ENCODE results near the gene KCTD18. TPM values are rescaled to one million over a fixed set of nuclear protein-coding genes. Genes with fewer than 3 reads are reported as not detected.
A peak's percentile ranks its signal among the peaks of the same experiment; 100 is the strongest.

Gene KCTD18
- total and polyA plus RNA-seq, 5 donors: 6.7 to 13.4 (median 11.7) TPM

DNA sequence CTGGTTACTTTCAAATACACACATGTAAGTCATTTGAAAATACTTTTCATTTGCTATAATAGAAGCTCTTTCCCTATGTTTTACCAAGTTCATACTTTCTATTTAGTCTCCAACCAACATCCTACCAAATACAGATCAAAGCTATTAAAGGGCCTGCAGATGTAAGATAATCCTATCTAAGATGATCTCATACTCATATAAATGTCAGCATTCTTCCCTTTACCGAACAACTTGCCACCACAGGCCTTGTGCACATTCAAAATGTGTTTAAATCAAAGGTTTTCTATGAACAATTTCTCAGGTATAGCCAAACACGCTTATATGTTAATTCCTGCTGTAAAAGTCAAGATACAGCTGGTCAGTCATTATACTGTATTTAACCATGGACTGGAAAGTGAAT is 23.3 kb downstream of the KCTD18 start:
- Histone ChIP-seq H3K4me3 (ENCODE audit: low read length) (no peak overlapping the region), H3K9me3 (ENCODE audit: control insufficient read depth, low read length) (no peaks in the 10 kb centered on the region), H3K27me3 (ENCODE audit: control insufficient read depth, insufficient read depth) (no peaks in the 10 kb centered on the region), H3K27ac (ENCODE audit: low read length) (no peak overlapping the region), H3K4me1 (ENCODE audit: control insufficient read depth, insufficient read depth, low read length) (no peaks in the 10 kb centered on the region)
- DNase-seq: no peak
- 64% methylated on average over 2 of the region's 2 CpGs for WGBS
- ATAC-seq: no peak
- intact Hi-C loops (cut with DNase I): loop anchor here in 1 of 4 donors (10.0 kb wide), 1 partner anchor 182 kb away; the partner anchor contains the start of gene SPATS2L

DNA sequence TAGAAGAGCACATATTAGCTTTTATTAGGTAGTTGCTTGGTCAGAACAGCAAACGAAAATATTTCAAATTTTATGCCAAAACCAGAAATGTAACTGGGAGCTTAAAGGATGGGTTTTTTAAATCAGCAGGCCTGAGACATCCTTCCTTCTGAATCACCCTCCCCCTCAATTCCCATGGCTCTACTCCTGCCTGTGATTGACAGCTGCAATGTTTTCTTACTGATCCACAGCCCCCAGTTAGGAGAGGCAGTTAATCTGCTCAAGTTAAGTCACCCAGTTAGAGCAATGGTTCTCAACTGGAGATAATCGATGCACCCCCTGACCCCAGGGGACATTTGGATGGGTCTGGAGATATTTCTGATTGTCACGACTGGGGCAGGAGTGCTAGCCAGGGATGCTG is 24.9 kb downstream of the KCTD18 start:
- no peak for ATAC-seq
- Histone ChIP-seq H3K9me3 (ENCODE audit: control insufficient read depth, low read length) (no peaks in the 10 kb centered on the region), H3K4me3 (ENCODE audit: low read length) (no peak overlapping the region), H3K27ac (ENCODE audit: low read length) (no peak overlapping the region), H3K4me1 (ENCODE audit: control insufficient read depth, insufficient read depth, low read length) (no peaks in the 10 kb centered on the region), H3K27me3 (ENCODE audit: control insufficient read depth, insufficient read depth) (no peaks in the 10 kb centered on the region)
- WGBS: 62% methylated on average over 3 of the region's 3 CpGs
- intact Hi-C loops (cut with DNase I): loop anchor here in 1 of 4 donors (5.0 to 10.0 kb wide), 2 partner anchors 180 to 503 kb away; partner anchors contain the start of gene SPATS2L
- no peak for DNase-seq

DNA sequence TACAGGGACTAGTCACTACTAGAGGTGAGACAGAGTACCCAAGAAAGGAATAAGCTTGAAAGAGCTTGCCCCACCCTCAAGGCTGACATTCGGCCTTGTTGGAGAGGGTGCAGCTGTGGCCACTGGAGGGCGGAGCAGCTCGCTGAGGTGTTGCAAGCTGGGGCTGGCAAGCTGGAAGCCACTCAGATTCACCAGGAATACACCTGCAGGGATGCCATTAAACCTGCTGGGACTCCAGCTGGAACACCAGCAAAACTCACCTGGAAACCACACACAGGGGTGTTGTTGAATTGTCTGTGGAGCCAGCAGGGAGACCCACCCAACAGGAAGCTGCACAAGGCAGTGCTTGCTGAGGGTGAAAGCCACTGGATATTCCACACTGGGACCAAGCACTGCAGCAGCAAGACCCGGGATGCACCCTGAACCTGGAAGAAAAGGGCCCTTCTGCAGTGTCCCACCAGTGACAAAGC is 26.1 kb downstream of the KCTD18 start:
- Histone ChIP-seq H3K27me3 (ENCODE audit: control insufficient read depth, insufficient read depth) (no peaks in the 10 kb centered on the region), H3K4me3 (ENCODE audit: low read length) (no peak overlapping the region), H3K4me1 (ENCODE audit: control insufficient read depth, insufficient read depth, low read length) (no peaks in the 10 kb centered on the region), H3K9me3 (ENCODE audit: control insufficient read depth, low read length) (no peaks in the 10 kb centered on the region), H3K27ac (ENCODE audit: low read length) (no peak overlapping the region)
- ATAC-seq: peak; percentile 27 to 55
- intact Hi-C loops (cut with DNase I): loop anchor here in 1 of 4 donors (5.0 to 10.0 kb wide), 2 partner anchors 179 to 501 kb away; partner anchors contain the start of gene SPATS2L
- DNase-seq: no peak
- WGBS: 54% methylated on average over 4 of the region's 4 CpGs

DNA sequence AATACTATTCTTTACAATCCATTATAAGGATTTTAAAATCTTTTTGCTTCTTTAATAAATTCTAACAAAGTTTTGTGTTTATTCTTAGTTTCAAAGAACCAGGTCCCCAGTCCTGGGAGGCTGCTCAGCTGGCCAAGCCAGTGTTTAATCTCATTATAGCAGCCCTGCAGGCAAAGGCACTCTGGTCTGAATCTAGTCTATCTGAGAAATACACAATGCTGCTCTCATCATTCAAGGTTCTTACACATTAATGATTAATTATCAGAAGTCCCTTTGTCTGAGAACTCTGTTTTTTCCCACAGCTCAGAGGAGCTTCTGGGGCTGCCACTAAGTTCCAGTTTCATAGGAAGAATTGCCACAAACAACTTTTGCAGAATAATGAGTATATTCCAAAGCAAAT is 27.7 kb downstream of the KCTD18 start:
- Histone ChIP-seq H3K4me1 (ENCODE audit: control insufficient read depth, insufficient read depth, low read length) (no peaks in the 10 kb centered on the region), H3K27me3 (ENCODE audit: control insufficient read depth, insufficient read depth) (no peaks in the 10 kb centered on the region), H3K9me3 (ENCODE audit: control insufficient read depth, low read length) (no peaks in the 10 kb centered on the region), H3K27ac (ENCODE audit: low read length) (no peak overlapping the region), H3K4me3 (ENCODE audit: low read length) (no peak overlapping the region)
- no peak for ATAC-seq
- no peak for DNase-seq
- intact Hi-C loops (cut with DNase I): loop anchor here in 1 of 4 donors (5.0 to 10.0 kb wide), 2 partner anchors 177 to 500 kb away; partner anchors contain the start of gene SPATS2L

DNA sequence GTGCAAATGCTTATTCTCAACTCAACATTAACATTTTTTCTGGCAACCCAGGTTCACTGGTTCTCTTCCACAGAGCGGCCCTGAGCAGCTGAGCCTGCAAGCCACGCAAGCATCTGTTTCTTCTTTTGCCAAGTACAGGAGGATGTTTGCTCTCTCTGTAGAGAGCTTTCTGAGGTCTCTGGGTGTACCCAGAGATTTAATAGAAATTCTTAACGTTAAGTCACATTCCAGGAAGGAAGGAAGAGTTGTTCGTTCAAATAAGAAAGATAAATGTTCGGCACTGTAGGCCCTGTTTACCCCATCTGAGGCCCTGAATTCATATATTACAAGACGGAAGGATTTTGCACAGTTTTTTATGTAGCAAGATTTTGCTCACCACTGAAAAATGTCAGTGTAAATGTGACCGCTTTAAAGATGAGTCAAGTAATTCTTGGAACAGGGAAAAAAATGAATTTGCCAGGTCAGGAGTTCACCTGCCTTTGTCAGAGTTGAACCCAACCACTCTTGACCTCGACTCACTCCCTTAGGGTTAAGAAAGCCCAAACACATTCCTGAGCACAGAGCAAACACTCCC is 30.1 kb downstream of the KCTD18 start:
- H3K4me3 ChIP-seq (ENCODE audit: low read length): no peak overlapping the region
- no peak for DNase-seq
- no peaks in the 10 kb centered on the region for H3K4me1 ChIP-seq (ENCODE audit: control insufficient read depth, insufficient read depth, low read length)
- no peak for ATAC-seq
- no peaks in the 10 kb centered on the region for H3K27me3 ChIP-seq (ENCODE audit: control insufficient read depth, insufficient read depth)
- H3K27ac ChIP-seq (ENCODE audit: low read length): no peak overlapping the region
- intact Hi-C loops (cut with DNase I): loop anchor here (2.0 to 10.0 kb wide), 5 partner anchors 165 to 502 kb away; partner anchors contain the start of gene SPATS2L (in 3 of the 4)
- H3K9me3 ChIP-seq (ENCODE audit: control insufficient read depth, low read length): no peaks in the 10 kb centered on the region
- WGBS: 65% methylated on average over 8 of the region's 8 CpGs

DNA sequence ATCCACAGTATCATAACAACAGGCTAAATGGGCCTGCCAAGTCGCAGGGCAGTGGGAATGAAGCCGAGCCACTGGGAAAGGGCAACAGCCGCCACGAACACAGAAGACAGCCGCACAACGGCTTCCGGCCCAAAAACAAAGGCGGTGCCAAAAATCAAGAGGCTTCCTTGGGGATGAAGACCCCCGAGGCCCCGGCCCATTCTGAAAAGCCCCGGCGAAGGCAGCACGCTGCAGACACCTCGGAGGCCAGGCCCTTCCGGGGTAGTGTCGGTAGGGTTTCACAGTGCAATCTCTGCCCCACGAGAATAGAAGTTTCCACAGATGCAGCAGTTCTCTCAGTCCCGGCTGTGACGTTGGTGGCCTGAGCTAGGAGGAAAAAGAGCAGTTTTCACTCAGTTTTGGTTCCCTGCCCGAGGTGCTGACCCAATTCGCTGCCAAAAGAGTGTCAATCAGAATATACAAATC is 32.2 kb downstream of the KCTD18 start:
- Histone ChIP-seq H3K4me1 (ENCODE audit: control insufficient read depth, insufficient read depth, low read length) (no peaks in the 10 kb centered on the region), H3K4me3 (ENCODE audit: low read length) (peak overlapping the region; percentile 43), H3K9me3 (ENCODE audit: control insufficient read depth, low read length) (no peaks in the 10 kb centered on the region), H3K27ac (ENCODE audit: low read length) (peak overlapping the region; percentile 78), H3K27me3 (ENCODE audit: control insufficient read depth, insufficient read depth) (no peaks in the 10 kb centered on the region)
- intact Hi-C loops (cut with DNase I): loop anchor here in 3 of 4 donors (2.0 to 10.0 kb wide), 5 partner anchors 163 to 500 kb away; partner anchors contain the start of gene SPATS2L (in 2 of the 3)
- WGBS: 60% methylated on average over 21 of the region's 21 CpGs
- ATAC-seq (peak; percentile 93 to 95), DNase-seq (peak; percentile 83 to 89 (median 88))

DNA sequence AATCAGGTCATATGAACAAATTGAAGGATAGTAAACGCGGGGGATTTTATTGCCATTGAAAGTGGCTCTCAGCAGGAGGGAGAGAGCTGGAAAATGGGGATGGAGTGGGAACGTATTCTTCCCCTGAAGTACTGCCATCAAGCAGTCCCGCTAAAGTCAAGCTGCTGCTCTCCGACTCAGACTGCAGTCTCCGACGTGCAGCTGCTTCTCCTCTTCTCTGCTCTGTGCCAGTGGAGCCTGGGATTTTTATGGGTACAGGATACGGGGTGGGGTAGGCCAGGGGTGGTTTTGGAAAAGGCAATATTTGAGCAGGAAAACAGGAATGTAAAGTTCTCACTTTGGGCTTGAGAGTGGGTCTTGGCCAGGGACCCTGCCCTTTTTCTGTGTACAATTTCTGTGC is 33.0 kb downstream of the KCTD18 start:
- no peaks in the 10 kb centered on the region for H3K4me1 ChIP-seq (ENCODE audit: control insufficient read depth, insufficient read depth, low read length)
- DNase-seq (no peak), ATAC-seq (peak; percentile 36 to 42)
- no peaks in the 10 kb centered on the region for H3K27me3 ChIP-seq (ENCODE audit: control insufficient read depth, insufficient read depth)
- intact Hi-C loops (cut with DNase I): loop anchor here in 3 of 4 donors (5.0 to 10.0 kb wide), 4 partner anchors 162 to 500 kb away; partner anchors contain the start of gene SPATS2L (in 2 of the 3)
- no peaks in the 10 kb centered on the region for H3K9me3 ChIP-seq (ENCODE audit: control insufficient read depth, low read length)
- H3K4me3 ChIP-seq (ENCODE audit: low read length): no peak overlapping the region
- H3K27ac ChIP-seq (ENCODE audit: low read length): no peak overlapping the region
- 64% methylated on average over 8 of the region's 8 CpGs for WGBS

DNA sequence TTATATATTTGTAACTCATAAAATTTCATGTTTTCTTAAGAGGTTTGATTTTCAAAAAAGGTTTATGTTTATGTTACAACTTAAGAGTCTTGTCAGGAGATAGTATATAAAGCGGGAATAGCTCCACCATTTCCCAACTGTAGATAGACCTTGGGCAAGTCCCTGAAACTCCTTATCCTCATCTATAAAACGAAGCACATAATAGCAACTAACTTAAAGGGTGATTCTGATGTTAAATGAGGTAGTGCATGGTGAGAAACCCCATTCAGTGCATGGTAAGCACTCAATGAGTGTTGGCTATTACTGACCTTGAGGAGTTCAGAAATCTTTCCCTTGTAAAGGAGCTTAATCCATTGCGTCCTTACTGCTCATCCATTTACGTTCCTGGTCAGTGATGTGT is 34.1 kb downstream of the KCTD18 start:
- intact Hi-C loops (cut with DNase I): loop anchor here in 3 of 4 donors (5.0 to 10.0 kb wide), 4 partner anchors 161 to 498 kb away; partner anchors contain the start of gene SPATS2L (in 2 of the 3)
- DNase-seq: no peak
- no peak overlapping the region for H3K4me3 ChIP-seq (ENCODE audit: low read length)
- no peaks in the 10 kb centered on the region for H3K9me3 ChIP-seq (ENCODE audit: control insufficient read depth, low read length)
- H3K4me1 ChIP-seq (ENCODE audit: control insufficient read depth, insufficient read depth, low read length): no peaks in the 10 kb centered on the region
- H3K27me3 ChIP-seq (ENCODE audit: control insufficient read depth, insufficient read depth): no peaks in the 10 kb centered on the region
- no peak overlapping the region for H3K27ac ChIP-seq (ENCODE audit: low read length)
- 98% methylated on average over 4 of the region's 4 CpGs for whole genome bisulfite sequencing
- no peak for ATAC-seq

DNA sequence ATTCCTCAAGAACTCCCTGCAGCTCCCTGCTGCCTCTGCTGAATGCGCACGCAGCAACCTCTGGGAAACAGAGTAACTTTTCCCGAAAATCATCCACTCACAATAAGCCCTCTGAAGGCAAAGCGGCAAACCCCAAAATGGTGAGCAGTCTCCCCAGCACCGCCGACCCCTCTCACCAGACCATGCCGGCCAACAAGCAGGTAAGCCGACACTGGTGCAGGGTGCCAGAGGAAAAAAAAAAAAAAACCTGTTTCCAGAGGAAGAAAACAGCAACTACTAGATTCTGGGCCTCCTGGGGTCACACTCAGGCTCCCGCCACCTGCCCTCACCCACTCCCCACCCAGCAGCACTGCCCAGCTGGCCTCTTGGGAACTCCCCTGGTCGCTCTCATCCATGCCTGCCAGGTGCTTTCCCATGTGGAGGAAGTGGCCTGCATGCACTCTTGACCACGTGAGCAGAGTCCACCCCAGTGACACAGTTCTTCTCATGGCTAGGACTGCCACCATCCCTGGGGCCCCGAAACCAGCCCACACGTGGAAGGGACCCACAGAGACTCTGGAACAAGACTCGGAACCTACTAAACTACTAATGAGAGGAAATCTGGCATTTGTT is 36.9 kb downstream of the KCTD18 start:
- Histone ChIP-seq H3K27me3 (ENCODE audit: control insufficient read depth, insufficient read depth) (no peaks in the 10 kb centered on the region), H3K4me1 (ENCODE audit: control insufficient read depth, insufficient read depth, low read length) (no peaks in the 10 kb centered on the region), H3K4me3 (ENCODE audit: low read length) (no peak overlapping the region), H3K27ac (ENCODE audit: low read length) (no peak overlapping the region), H3K9me3 (ENCODE audit: control insufficient read depth, low read length) (no peaks in the 10 kb centered on the region)
- WGBS: 93% methylated on average over 14 of the region's 14 CpGs
- DNase-seq: no peak
- no peak for ATAC-seq
- intact Hi-C loops (cut with DNase I): loop anchor here in 3 of 4 donors (10.0 kb wide), 2 partner anchors 158 to 168 kb away; partner anchors contain the start of gene SPATS2L (in 2 of the 3)

DNA sequence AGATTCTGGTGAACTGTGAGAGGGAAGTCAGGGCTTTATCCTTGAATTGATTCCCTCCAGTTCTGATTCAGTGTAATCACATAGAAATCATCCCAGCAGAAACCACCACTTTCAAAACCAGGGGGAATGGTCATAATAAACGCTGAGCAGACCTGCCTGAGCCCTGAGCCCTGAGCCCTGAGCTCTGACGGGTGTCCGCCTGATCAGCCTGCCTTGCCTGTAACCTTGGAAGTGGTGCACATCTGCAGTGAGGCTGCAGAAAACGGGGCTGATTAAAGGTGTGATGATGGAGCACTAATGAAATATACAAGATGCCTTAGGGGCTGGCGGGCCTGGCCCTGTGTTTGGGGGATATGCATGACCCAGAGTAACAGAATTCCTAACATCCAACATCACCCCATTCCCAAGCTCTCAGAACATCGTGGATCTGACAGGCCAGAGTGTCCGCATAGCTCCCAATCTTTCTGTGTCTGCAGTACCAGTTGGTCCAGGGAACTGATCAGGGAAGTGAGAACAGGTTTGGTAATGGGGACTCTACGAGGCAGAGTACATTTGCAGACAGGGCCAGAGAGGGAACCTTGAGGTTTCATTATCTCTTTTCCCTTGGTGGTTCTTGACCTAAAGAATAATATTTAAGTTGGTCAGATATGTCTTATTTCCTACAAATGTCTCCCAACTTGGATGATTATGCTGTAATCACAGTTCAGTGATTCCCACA is 37.8 kb downstream of the KCTD18 start:
- Histone ChIP-seq H3K4me1 (ENCODE audit: control insufficient read depth, insufficient read depth, low read length) (no peaks in the 10 kb centered on the region), H3K27me3 (ENCODE audit: control insufficient read depth, insufficient read depth) (no peaks in the 10 kb centered on the region), H3K4me3 (ENCODE audit: low read length) (no peak overlapping the region), H3K9me3 (ENCODE audit: control insufficient read depth, low read length) (no peaks in the 10 kb centered on the region), H3K27ac (ENCODE audit: low read length) (no peak overlapping the region)
- no peak for DNase-seq
- no peak for ATAC-seq
- 85% methylated on average over 8 of the region's 8 CpGs for WGBS
- intact Hi-C loops (cut with DNase I): loop anchor here in 3 of 4 donors (10.0 kb wide), 2 partner anchors 157 to 167 kb away; partner anchors contain the start of gene SPATS2L (in 2 of the 3)
